ENCODE data around the gene PDE6D.

The PDE6D gene

GRCh38 chr2:231780909-231781797, at the start of gene PDE6D:
Gene PDE6D (minus strand): TSS chr2:231781282. CDS start chr2:231781114, 168 bp downstream.
- peak; percentile 98 for DNase-seq (ENCODE audit: low spot score)

- DNase-seq (ENCODE audit: low spot score), result no peak
These were observed 40.8 kb upstream of the PDE6D start for GRCh38 chr2:231821908-231822307.

GRCh38 chr2:231820786-231821303, 39.8 kb upstream of the PDE6D start:
- DNase-seq (ENCODE audit: low spot score), result no peak

DNA sequence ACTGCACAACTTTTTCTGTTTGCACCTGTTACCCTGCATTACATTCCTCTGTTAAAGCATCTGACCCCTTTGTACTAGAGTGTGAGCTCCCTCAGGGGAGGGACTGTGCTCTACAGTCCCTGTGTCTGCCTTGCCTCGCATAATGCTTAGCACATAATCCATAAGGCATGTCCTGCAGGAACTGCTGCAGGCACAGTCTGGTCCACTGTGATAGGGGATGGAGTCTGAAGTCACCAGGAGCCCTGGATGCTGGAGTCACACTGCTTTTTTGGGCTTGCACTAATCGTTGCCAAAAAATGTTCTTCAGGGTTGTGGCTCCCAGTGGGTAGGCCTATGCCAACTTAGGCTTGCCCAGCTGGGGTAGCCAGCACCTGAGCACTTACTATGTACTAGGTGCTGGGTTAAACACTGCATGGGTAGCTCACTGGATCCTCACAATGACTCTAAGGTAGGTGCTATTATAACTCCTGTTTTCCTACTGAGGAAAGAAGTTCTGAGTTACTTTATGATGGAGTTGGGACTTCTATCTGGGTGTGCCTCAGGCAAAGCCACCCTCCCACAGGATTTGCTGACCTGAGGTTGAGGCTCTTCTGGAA, 38.5 kb upstream of the PDE6D start:
- DNase-seq (ENCODE audit: low spot score), result no peak

- no peak for DNase-seq (ENCODE audit: low spot score)
These were observed 35.4 kb upstream of the PDE6D start for GRCh38 chr2:231816327-231817026.

- DNase-seq (ENCODE audit: low spot score), result no peak
These were observed 29.8 kb upstream of the PDE6D start for GRCh38 chr2:231810905-231811304.

DNA sequence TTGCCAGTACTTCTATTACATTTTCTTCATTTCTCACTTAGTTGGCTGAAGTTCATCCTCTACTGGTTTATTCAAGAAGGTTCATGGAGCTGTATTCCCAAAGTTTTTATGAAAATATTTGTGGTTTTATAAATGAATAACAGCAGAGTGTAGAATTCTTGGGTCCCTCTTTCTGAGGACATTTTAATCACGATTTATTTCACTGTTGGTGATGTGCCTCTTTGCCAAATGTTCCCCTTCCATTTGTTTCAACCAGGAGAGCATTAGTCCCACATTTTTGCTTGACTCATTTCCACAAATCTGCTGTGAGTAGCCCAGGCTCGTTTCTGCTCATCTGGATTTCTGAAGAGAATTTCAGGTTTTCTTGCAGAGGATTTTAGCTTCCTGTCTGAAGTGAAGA, 25.9 kb upstream of the PDE6D start:
- DNase-seq (ENCODE audit: low spot score), result no peak

- DNase-seq (ENCODE audit: low spot score), result no peak
These were observed 22.5 kb upstream of the PDE6D start for GRCh38 chr2:231803501-231804138.

DNA sequence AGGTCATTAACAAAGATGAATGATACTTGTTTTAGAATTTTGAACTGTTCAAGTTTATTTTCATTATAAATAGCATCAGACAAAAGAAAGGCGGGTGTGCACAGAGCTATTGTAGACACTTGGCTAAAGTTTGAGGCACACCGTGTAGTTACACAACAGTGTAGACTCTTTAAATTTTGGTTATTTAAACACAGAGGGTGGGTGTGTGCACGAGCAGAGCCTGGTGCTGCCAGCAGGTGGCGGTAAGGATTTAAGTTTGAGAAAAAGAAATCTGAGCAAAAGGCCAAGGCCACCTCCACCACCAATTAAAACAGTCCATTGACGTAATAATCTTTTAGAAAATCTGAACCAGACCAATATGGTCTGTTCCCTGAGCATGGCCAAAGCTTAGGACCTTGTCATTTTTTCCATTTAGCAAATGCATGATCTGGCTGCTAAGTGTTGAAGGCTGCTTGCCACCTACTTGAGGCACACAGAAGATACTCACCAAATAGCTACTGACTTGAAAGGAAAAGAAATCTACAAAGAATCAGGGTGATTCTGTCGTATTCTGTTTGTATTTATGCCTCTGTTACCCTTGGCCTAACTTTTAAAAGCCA, 19.5 kb upstream of the PDE6D start:
- peak; percentile 61 for DNase-seq (ENCODE audit: low spot score)

- DNase-seq (ENCODE audit: low spot score), result peak; percentile 62
These were observed 14.6 kb upstream of the PDE6D start for GRCh38 chr2:231795525-231796327.

DNA sequence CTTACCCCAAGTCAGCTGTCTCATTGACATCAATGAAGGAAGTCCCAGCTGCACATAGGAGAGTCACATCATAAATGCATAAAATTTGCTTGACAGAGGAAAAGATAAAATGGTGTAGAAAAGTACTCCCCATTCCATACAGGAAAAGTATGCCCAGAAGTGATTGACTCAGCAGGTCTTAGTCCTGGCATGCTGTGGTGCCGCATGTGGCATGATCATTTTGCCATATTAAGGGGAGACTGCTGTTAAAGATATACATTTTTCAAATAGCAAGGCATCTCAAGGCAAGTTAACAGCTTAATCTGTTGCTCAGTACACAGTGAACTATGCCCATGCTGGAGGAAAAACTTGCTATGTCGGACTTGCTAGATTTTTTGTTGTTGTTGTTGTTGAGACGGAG, 13.3 kb upstream of the PDE6D start:
- DNase-seq (ENCODE audit: low spot score), result no peak

- DNase-seq (ENCODE audit: low spot score), result no peak
These were observed 10.0 kb upstream of the PDE6D start for GRCh38 chr2:231791107-231791506.

- DNase-seq (ENCODE audit: low spot score), result no peak
These were observed 5.8 kb upstream of the PDE6D start for GRCh38 chr2:231786917-231787292.

DNA sequence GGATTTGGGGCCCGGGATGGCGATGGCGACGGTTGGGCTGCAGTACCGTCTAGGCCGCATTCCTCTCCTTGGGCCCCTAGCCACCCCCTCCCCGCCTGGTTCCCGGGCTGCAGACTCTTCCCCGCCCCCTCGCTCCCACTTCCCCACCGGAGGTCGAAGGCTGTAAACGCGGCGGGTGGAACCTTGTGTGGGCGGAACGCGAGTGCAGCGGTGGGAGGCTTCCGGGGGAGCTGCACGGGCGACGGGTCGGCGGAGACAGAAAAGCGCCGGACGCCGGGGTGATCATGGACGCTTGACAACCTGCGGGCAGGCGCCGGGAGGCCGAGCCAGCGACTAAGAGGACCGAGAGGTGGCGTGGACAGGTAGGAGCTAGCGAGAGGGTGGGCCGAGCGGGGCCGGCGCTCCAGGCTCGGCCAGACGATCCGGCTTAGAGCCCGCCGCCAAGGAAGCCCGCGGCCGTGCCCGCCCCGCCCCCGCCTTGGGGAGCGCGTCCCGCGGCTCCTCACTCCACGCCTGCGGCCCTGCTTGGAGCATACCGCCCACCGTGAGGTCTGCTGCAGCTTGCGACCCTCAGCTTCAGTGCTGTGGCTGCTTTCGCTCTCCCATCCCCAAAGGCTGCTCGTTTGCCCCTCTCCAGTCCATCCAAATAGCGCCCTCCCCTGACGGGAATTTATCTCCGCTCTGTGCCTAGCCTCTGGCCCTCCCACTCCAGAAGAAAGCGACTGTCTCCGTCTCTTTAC, 5.3 kb upstream of the PDE6D start, which contains the start of gene COPS7B:
Gene COPS7B, plus strand, starts transcription at position 269 of the 740 bp plus-strand sequence. CDS start 2,126 bp downstream, outside the sequence.
- DNase-seq (ENCODE audit: low spot score), result peak; percentile 87

DNA sequence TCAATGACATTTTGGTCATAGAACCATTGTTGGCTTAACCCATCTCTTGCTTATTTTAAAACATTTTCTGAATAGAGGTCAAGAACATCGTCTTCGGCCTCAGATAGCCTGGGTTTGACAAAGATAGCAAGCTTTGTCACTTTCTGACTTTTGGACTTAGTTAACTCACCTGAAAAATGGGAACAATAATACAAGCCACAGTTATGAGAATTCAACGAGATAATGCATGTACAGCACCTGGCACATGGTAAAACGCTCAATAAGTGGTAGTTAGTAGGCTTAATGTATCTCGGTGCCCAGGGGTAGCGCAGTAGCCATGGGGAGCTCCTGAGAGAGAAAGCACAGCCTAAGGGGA, 4.7 kb upstream of the PDE6D start:
- no peak for DNase-seq (ENCODE audit: low spot score)

DNA sequence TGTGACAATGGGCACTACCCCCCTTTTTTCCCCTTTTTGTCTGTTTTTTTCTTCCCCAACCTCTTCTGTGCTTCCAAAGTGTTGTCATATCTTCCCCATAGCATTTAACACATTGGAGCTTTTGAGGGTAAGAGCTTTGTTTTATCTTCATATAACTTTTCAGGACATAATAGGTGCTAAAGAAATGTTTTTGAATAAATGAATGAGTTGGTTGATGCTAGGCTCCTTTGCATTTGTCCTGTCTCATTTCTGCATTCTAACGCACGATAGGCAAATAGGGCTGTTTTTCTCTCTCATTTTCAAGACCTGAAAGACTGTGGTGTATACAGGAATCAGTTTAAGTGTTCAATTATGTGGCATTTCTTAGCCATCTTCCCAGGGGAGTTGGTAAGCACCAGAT, 4.3 kb upstream of the PDE6D start:
- no peak for DNase-seq (ENCODE audit: low spot score)

GRCh38 chr2:231781798-231782726, 980 bp upstream of the PDE6D start:
- DNase-seq (ENCODE audit: low spot score), result no peak

DNA sequence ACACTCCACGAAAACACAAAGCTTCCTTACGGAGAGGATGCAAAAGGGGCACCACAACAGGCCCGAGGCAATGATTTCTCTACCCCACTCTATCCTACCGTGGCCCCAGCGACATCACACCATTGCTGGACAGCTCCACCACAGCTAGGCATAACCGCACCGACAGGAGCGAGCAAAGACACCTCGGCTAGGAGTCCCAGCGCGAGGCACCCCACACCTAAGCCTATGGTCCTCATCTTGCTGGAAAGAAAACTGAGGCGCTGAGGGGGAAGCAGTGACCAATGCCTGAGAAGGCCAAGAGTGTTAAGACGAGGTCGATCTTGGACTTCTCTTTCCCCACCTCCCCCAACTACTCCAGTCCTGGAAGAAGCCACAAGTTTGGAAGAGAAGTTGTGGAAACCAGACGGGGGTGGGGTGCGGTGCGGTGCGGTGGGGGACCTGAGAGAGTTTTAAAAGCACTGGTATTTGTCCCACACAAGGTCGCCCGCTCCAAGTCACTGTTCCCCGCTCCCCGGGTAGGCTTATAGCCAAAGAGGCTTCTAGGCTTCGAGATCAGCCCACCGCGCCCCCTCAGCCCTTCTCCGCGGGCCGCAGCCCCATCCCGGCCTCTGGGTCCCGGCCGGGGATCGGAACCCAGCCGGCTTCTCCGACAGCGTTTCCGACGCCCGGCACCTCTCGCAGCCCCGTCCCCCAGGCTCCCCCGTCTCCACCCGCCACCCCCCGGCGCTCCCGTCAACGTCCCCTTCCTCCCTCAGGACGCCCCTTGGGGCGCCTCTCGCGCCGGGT, 766 bp downstream of the PDE6D start:
- DNase-seq (ENCODE audit: low spot score), result peak; percentile 55
